Measurements from ENCODE around the gene ADGRG1.

DNA sequence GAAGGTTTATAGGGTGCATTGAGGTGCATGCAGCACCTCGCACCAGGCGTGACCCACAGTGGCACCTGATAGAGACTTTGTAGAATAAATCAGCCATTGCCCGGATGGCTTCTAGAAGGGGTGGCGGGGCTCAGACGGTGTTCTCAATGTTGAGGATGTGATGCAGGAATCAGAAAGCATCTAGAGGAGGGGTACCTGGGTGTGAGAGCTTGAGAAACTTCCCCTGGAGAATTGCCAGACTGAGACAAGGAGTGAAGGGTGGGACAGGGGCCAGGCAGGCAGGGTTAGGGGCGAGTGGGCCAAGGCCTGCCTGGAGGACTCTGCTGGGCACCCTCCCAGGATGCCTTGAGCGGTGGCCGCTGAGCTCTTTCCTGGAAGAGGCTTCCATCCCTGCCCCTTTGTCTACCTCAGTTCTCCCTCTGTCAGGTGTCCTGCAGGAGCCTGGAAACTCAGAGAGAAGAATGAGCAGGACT is 9.3 kb upstream of the ADGRG1 start:
- TF ChIP-seq CTCF (IDR thresholded peaks at IDR 0.05) (no peak), POLR2A (IDR thresholded peaks at IDR 0.05) (no peak)
